Fibroblast of villous mesenchyme (primary cell): ENCODE data around the gene CEP131. TPM values are rescaled to one million over a fixed set of nuclear protein-coding genes. Genes with fewer than 3 reads are reported as not detected.
"Not testable (repeated sequence)": the region's sequence is repeated elsewhere in the genome, so short reads cannot be mapped to it uniquely, and the experiment has no call there.

Source experiments
- DNase-seq: peaks from one replicate; pipeline ENCODE4 v3.0.0-alpha.2; 2010; ENCODE audit warnings: low read depth
- H3K4me3 ChIP-seq: 2 replicates; pipeline ENCODE4 v1.5.1; 2011; ENCODE audit warnings: low read depth, mild to moderate bottlenecking, low read length
- total RNA-seq: library from RNA; depleted of rRNA; stranded (reverse); fragments of >200 nt; gene quantifications from 2 replicates; pipeline ENCODE4 v1.2.3, GENCODE V29; 2012
- TF ChIP-seq, protein P1 (sequence below): IDR thresholded peaks from 2 replicates; pipeline ENCODE4 v1.5.1; 2012; ENCODE audit warnings: low read depth, mild to moderate bottlenecking, low read length; ENCODE audit not compliant: insufficient read depth

CEP131 gene
- total RNA-seq, 1 donor, result 9.9 TPM

DNA sequence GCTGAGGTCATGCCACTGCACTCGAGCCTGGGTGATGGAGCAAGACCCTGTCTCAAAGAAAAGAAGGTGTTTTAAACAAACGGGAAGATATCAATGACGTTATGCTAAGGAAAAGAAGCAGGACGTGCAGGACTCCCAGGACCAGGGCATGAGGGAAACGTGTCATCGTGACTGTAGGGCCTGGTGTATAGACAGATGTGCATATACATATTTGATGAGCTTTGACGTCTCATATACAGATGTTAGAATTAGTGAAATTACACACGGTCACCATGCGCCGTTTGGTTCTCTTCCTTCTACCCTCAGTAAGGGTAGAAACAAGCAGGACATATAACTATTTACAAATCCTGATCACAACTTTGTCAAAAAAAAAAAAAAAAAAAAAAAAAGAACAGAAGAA, 75.1 kb downstream of the CEP131 start:
- TF ChIP-seq, protein P1, sequence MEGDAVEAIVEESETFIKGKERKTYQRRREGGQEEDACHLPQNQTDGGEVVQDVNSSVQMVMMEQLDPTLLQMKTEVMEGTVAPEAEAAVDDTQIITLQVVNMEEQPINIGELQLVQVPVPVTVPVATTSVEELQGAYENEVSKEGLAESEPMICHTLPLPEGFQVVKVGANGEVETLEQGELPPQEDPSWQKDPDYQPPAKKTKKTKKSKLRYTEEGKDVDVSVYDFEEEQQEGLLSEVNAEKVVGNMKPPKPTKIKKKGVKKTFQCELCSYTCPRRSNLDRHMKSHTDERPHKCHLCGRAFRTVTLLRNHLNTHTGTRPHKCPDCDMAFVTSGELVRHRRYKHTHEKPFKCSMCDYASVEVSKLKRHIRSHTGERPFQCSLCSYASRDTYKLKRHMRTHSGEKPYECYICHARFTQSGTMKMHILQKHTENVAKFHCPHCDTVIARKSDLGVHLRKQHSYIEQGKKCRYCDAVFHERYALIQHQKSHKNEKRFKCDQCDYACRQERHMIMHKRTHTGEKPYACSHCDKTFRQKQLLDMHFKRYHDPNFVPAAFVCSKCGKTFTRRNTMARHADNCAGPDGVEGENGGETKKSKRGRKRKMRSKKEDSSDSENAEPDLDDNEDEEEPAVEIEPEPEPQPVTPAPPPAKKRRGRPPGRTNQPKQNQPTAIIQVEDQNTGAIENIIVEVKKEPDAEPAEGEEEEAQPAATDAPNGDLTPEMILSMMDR, result no peak
- no peak for DNase-seq
- H3K4me3 ChIP-seq, result no peak overlapping the region

DNA sequence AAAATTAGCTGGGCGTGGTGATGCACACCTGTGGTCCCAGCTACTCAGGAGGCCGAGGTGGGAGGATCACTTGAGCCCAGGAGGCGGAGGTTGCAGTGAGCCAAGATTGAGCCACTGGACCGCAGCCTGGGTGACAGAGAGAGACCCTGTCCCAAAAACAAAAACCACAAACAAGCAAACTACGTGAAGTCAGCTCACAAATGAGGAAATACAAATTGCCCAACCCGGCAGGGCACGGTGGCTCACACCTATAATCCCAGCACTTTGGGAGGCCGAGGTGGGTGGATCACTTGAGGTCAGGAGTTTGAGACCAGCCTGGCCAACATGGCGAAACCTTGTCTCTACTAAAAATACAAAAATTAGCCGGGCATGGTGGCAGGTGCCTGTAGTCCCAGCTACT, 76.6 kb downstream of the CEP131 start:
- DNase-seq, H3K4me3 ChIP-seq: not testable (repeated sequence)

DNA sequence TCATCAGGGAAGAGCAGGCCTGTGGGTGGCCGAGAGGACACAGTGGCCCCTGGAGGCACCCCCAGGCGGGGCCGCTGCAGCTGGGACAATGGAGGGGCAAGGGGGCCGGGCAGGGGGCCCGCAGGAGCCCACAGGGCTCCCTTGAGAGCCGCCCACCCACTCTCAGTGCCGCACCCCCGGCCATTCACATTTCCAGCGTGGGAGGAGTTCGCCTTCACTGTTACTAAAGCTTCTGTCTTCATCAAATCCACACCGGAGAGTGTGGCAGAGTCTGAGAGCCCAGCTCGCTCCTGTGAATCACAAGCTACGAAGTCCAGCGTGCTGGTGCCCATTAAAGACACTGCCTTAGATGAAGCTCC, 78.4 kb downstream of the CEP131 start:
- TF ChIP-seq, protein P1, result no peak
- H3K4me3 ChIP-seq, result no peak overlapping the region

DNA sequence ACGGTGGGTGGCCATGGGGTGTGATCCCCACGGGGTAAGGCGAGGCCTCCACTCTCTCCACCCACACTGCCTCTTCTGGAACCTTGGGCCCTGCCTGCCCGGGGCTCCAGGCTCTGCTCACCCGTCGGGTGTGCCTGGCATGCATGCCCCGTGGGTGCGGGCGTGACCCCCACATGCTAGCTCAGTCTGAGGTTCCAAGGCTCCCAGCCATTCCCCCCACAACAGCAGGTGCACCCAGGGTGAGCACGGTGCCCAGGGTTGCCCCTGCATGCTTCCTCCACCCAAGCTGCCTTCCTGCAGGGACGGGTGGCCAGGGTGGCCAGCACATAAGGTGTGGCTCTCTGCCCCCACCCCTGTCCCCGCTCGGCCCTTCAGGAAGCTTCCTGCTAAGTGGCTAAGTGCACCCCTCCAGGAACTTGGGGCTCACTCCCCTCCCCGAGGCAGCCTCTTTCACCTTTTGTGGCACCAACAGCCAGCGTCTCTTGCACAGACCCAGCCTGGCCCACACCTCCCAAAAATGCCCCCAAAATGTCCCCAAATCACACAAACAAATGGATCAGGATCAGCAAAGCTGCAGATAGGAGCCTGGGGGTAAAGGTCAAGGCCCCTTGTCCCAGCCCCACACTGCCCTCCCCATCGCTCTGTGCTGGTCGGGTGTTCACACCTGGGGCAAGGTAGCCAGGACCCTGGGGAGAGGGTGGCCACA, 78.9 kb downstream of the CEP131 start:
- TF ChIP-seq, protein P1, result no peak
- H3K4me3 ChIP-seq, result no peak overlapping the region
- no peak for DNase-seq

More for the DNA sequence above, 78.4 kb downstream of the CEP131 start:
- DNase-seq, result no peak

GRCh38 chr17:81143200-81143527, 79.6 kb downstream of the CEP131 start:
- DNase-seq, result no peak
- TF ChIP-seq, protein P1, result no peak
- no peak overlapping the region for H3K4me3 ChIP-seq

DNA sequence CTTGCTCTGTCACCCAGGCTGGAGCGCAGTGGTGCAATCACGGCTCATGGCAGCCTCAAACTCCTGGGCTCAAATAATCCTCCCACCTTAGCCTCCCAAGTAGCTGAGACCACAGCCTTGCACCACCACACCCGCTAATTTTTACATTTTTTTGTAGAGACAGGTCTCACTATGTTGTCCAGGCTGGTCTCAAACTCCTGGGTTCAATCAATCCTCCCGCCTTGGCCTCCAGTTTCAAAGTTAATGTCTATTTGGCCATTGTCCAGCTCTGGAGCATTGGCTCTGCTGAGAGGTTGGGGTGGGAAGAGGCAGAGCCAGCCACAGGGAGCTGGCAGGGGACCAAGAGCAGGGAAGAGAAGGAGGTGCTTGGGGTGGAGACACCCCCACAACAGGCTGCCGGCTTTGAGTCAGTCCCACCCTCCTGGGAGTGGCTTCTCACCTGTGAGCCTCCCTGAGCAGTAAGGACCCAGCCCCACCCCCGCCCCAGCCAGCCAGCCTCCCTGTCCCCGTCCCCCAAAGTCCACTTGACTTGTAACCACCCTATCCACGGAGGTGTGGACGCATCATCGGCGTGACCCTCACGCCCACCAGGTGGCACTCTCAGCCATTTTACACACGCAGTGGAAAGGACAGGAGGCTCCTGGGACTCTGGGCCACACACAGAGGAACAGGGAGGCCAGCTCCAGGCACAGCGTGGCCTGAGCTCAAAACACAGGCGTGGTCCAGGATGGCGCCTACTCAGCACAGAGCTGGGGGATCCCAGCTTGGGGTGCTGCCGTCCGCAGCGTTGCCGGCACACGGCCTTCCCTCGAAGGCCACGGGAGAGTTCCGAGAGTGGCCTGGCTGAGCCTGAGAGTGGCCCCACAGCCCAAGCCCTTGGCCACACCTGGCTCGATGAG, 80.2 kb downstream of the CEP131 start:
- no peak overlapping the region for H3K4me3 ChIP-seq
- TF ChIP-seq, protein P1, result peak; percentile 75
- DNase-seq, result peak; percentile 75

- TF ChIP-seq, protein P1, result no peak
- no peak for DNase-seq
- H3K4me3 ChIP-seq, result no peak overlapping the region
These were observed 82.1 kb downstream of the CEP131 start for GRCh38 chr17:81140695-81141094.
